IMR-90 (cell line): ENCODE measurements around the gene RAPGEF5. TPM values are rescaled to one million over a fixed set of nuclear protein-coding genes. Genes with fewer than 3 reads are reported as not detected.

Source experiments
- ATAC-seq: fragments of 200-7000 bp; cut with Tn5 transposase; 2 replicates; pipeline ENCODE4 v1.9.1; 2020; ENCODE audit warnings: low read depth, mild to moderate bottlenecking, moderate library complexity
- BruUV-seq: library from RNA; stranded (reverse); fragments of 400-500 nt; replicated peaks from 2 replicates; lab custom pipeline; 2021; lab: Mats Ljungman, UMichigan
- CTCF ChIA-PET: fragments of 300-600 bp; formaldehyde crosslinking; extraction: SDS; loops from one replicate; lab custom pipeline; 2021; ENCODE audit warnings: antibody characterized with exemption; lab: Yijun Ruan, JAX
- POLR2A ChIA-PET: fragments of 300-600 bp; sonication (Branson Sonifier 250); formaldehyde crosslinking; loops from one replicate; lab custom pipeline; 2022; ENCODE audit warnings: antibody characterized with exemption; ENCODE audit not compliant: unreplicated experiment; lab: Charles Lee
- DNase-seq: peaks from one replicate; pipeline ENCODE4 v3.0.0; 2013
- H2AFZ ChIP-seq: replicated peaks from 2 replicates; pipeline ENCODE3; 2013; ENCODE audit warnings: low read length, mild to moderate bottlenecking; ENCODE audit not compliant: poor library complexity
- H2AK5ac ChIP-seq: 2 replicates; pipeline ENCODE4 v1.6.1; 2013; ENCODE audit warnings: low read depth, low read length, inconsistent platforms
- H2AK9ac ChIP-seq: replicated peaks from 2 replicates; pipeline ENCODE3; 2013; ENCODE audit warnings: mild to moderate bottlenecking, low read depth, low read length, moderate library complexity; ENCODE audit not compliant: poor library complexity
- H2BK120ac ChIP-seq: 2 replicates; pipeline ENCODE4 v1.6.1; 2013; ENCODE audit warnings: low read depth, low read length, inconsistent platforms
- H2BK15ac ChIP-seq: 3 replicates; pipeline ENCODE4 v1.6.1; 2013; ENCODE audit warnings: low read depth, low read length, inconsistent platforms
- H2BK20ac ChIP-seq: 2 replicates; pipeline ENCODE4 v1.6.1; 2013; ENCODE audit warnings: low read depth, mild to moderate bottlenecking, inconsistent platforms, low read length, moderate library complexity
- H2BK5ac ChIP-seq: 2 replicates; pipeline ENCODE4 v1.6.1; 2013; ENCODE audit warnings: mild to moderate bottlenecking, low read depth, low read length, inconsistent platforms; ENCODE audit not compliant: poor library complexity, severe bottlenecking
- H3K14ac ChIP-seq: replicated peaks from 2 replicates; pipeline ENCODE4 v1.6.1; 2013; ENCODE audit warnings: low read depth, low read length, inconsistent platforms
- H3K18ac ChIP-seq: 2 replicates; pipeline ENCODE4 v1.6.1; 2013; ENCODE audit warnings: low read depth, low read length, control low read depth
- H3K23ac ChIP-seq: 2 replicates; pipeline ENCODE4 v1.6.1; 2013; ENCODE audit warnings: low read depth, low read length, inconsistent platforms
- H3K27ac ChIP-seq: 2 replicates; pipeline ENCODE4 v1.5.1; 2013; ENCODE audit warnings: mild to moderate bottlenecking, control low read depth, low read length; ENCODE audit not compliant: insufficient read depth
- H3K27me3 ChIP-seq: 2 replicates; pipeline ENCODE4 v1.6.1; 2013; ENCODE audit warnings: low read length; ENCODE audit not compliant: control insufficient read depth, insufficient read depth
- H3K36me3 ChIP-seq: 2 replicates; pipeline ENCODE4 v1.6.1; 2013; ENCODE audit warnings: low read length, mixed read lengths; ENCODE audit not compliant: control insufficient read depth, insufficient read depth
- H3K4ac ChIP-seq: 2 replicates; pipeline ENCODE4 v1.6.1; 2013; ENCODE audit warnings: low read depth, low read length, inconsistent platforms
- H3K4me1 ChIP-seq: 2 replicates; pipeline ENCODE4 v1.6.1; 2013; ENCODE audit warnings: low read length, mixed read lengths; ENCODE audit not compliant: control insufficient read depth, insufficient read depth
- H3K4me2 ChIP-seq: 2 replicates; pipeline ENCODE4 v1.6.1; 2013; ENCODE audit warnings: low read depth, mild to moderate bottlenecking, control low read depth, low read length, moderate library complexity
- H3K4me3 ChIP-seq: 2 replicates; pipeline ENCODE4 v1.5.1; 2013; ENCODE audit warnings: low read depth, mild to moderate bottlenecking, control low read depth, low read length, moderate library complexity; ENCODE audit not compliant: insufficient read depth
- H3K56ac ChIP-seq: 2 replicates; pipeline ENCODE4 v1.6.1; 2013; ENCODE audit warnings: low read length, inconsistent platforms; ENCODE audit not compliant: insufficient read depth; ENCODE audit errors: extremely low read depth
- H3K79me1 ChIP-seq, 2 experiments: 2 replicates each; pipeline ENCODE4 v1.6.1; 2013; ENCODE audit warnings: low read length in 2 of 2, inconsistent platforms in 1 of 2, low read depth in 1 of 2
- H3K9ac ChIP-seq: 2 replicates; pipeline ENCODE4 v1.6.1; 2013; ENCODE audit warnings: low read depth, low read length, control low read depth
- H3K9me1 ChIP-seq: 2 replicates; pipeline ENCODE4 v1.6.1; 2013; ENCODE audit warnings: low read length, inconsistent platforms; ENCODE audit not compliant: insufficient read depth
- H3K9me3 ChIP-seq: 2 replicates; pipeline ENCODE4 v1.6.1; 2013; ENCODE audit warnings: low read length; ENCODE audit not compliant: control insufficient read depth, insufficient read depth
- H4K20me1 ChIP-seq: 2 replicates; pipeline ENCODE4 v1.6.1; 2013; ENCODE audit warnings: low read length, inconsistent platforms; ENCODE audit not compliant: insufficient read depth
- H4K5ac ChIP-seq: 2 replicates; pipeline ENCODE4 v1.6.1; 2013; ENCODE audit warnings: mild to moderate bottlenecking, low read depth, low read length, control low read depth
- H4K8ac ChIP-seq, 2 experiments: 2 replicates each; pipeline ENCODE4 v1.6.1; 2013; ENCODE audit warnings: low read depth in 2 of 2, low read length in 2 of 2, control low read depth in 1 of 2, inconsistent platforms in 1 of 2
- H4K91ac ChIP-seq: 2 replicates; pipeline ENCODE4 v1.6.1; 2013; ENCODE audit warnings: low read depth, low read length, inconsistent platforms; ENCODE audit not compliant: insufficient read depth
- CEBPB ChIP-seq: IDR thresholded peaks from 2 replicates; pipeline ENCODE4 v1.6.1; 2012; ENCODE audit warnings: low read depth, low read length, improper control_type of control experiment
- MXI1 ChIP-seq: IDR thresholded peaks from 2 replicates; pipeline ENCODE4 v1.6.1; 2012; ENCODE audit warnings: low read depth, mild to moderate bottlenecking, low read length, moderate library complexity, borderline replicate concordance
- NFE2L2 ChIP-seq: fragments of 150-350 bp; IDR thresholded peaks from 2 replicates; pipeline ENCODE4 v1.6.1; 2016; ENCODE audit warnings: low read depth, mild to moderate bottlenecking, low read length
- WGBS, 2 experiments: methylation state at CpG; one replicate each; pipeline versions ENCODE4 v1.1.5 to v1.1.7; 2013; ENCODE audit warnings: missing lambda C conversion rate in 2 of 2; ENCODE audit not compliant: insufficient read length in 1 of 2; ENCODE audit errors: extremely low coverage in 2 of 2; 5-methylcytosine and 5-hydroxymethylcytosine counted together
- dilution Hi-C: fragments of 300-500 bp; cut with HindIII; formaldehyde crosslinking; loops from one replicate; pipeline ENCODE4 v1.14.3; 2018; ENCODE audit warnings: low sequenced_read_pairs; ENCODE audit not compliant: unreplicated experiment
- in situ Hi-C: fragments of 300-500 bp; cut with MboI; formaldehyde crosslinking; loops from 3 replicates; pipeline ENCODE4 v1.14.3; 2019; ENCODE audit warnings: low sequenced_read_pairs, inconsistent platforms, mixed read lengths
- intact Hi-C: fragments of 100-400 bp; cut with micrococcal nuclease; formaldehyde crosslinking; loops from 2 replicates; pipeline ENCODE4 v1.10.0; 2022
- polyA plus RNA-seq, 3 experiments: library from polyadenylated mRNA; depleted of rRNA; stranded (reverse); fragments of >200 nt; gene quantifications; 2 replicates each; pipeline ENCODE4 v1.2.3, GENCODE V29; 2012; ENCODE audit warnings: low replicate concordance in 1 of 3
- total RNA-seq: library from RNA; depleted of rRNA; stranded (reverse); fragments of >200 nt; gene quantifications from 2 replicates; pipeline ENCODE4 v1.2.3, GENCODE V29; 2012
- TF ChIP-seq, protein P1 (sequence below): fragments of 150-350 bp; IDR thresholded peaks from 2 replicates; pipeline ENCODE4 v1.6.1; 2017; ENCODE audit warnings: mild to moderate bottlenecking, antibody characterized with exemption, low read length, low read depth
- TF ChIP-seq, protein P2 (sequence below): fragments of 150-350 bp; IDR thresholded peaks from 2 replicates; pipeline ENCODE4 v1.6.1; 2016; ENCODE audit warnings: low read depth, mild to moderate bottlenecking, low read length, moderate library complexity, borderline replicate concordance

The RAPGEF5 gene
- total and polyA plus RNA-seq, 2 of the 4 experiments (the other 2 are of a cell fraction) = 0.05 to 0.18 TPM

DNA sequence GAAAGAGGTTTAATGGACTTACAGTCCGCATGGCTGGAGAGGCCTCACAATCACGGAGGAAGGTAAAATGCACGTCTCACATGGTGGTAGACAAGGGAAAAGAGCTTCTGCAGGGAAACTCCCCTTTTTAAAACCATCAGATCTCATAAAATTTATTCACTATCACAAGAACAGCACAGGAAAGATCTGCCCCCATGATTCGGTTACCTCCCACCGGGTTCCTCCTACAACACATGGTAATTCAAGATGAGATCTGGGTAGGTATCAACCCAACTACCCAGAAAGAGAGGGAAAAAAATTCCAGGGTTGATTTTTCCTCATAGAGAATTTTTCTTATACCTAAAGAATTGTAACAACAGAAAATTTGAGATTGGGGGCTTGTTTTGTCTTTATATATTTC, 13.9 kb downstream of the RAPGEF5 start:
- Histone ChIP-seq H4K91ac (no peak overlapping the region), H3K79me1 (no peaks in the 10 kb centered on the region), H3K27ac (no peak overlapping the region), H3K4ac (no peak overlapping the region), H2BK20ac (no peak overlapping the region), H2BK15ac (no peak overlapping the region), H3K9ac (no peak overlapping the region), H3K27me3 (peaks cover 3% of the 10 kb centered on the region; the same call in 1 of the 2 replicates), H3K4me3 (no peak overlapping the region), H3K9me1 (no peaks in the 10 kb centered on the region), H3K36me3 (no peaks in the 10 kb centered on the region), H4K8ac (no peak overlapping the region), H4K5ac (no peak overlapping the region), H3K4me1 (no peaks in the 10 kb centered on the region), H3K14ac (no peak overlapping the region), H3K18ac (no peak overlapping the region), H3K4me2 (no peak overlapping the region), H2AK5ac (no peak overlapping the region), H3K23ac (no peak overlapping the region), H2AK9ac (no peak overlapping the region), H3K56ac (no peak overlapping the region), H2AFZ (no peak overlapping the region), H2BK120ac (no peak overlapping the region), H2BK5ac (no peak overlapping the region), H3K9me3 (no peaks in the 10 kb centered on the region), H4K20me1 (no peaks in the 10 kb centered on the region)
- intact Hi-C loops (no loop called here), in situ Hi-C loops (no loop called here), dilution Hi-C loops (no loop called here)
- no TSS peak for BruUV-seq
- ChIA-PET CTCF (no interaction called here), POLR2A (no interaction called here)
- ATAC-seq = no peak
- DNase-seq = no peak
- WGBS, 2 experiments = no CpG with 5 or more reads among the region's 5 CpGs
- TF ChIP-seq, protein P1, sequence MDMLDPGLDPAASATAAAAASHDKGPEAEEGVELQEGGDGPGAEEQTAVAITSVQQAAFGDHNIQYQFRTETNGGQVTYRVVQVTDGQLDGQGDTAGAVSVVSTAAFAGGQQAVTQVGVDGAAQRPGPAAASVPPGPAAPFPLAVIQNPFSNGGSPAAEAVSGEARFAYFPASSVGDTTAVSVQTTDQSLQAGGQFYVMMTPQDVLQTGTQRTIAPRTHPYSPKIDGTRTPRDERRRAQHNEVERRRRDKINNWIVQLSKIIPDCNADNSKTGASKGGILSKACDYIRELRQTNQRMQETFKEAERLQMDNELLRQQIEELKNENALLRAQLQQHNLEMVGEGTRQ = no peak
- TF ChIP-seq NFE2L2 = no peak
- TF ChIP-seq CEBPB = no peak
- TF ChIP-seq MXI1 = no peak
- TF ChIP-seq, protein P2, sequence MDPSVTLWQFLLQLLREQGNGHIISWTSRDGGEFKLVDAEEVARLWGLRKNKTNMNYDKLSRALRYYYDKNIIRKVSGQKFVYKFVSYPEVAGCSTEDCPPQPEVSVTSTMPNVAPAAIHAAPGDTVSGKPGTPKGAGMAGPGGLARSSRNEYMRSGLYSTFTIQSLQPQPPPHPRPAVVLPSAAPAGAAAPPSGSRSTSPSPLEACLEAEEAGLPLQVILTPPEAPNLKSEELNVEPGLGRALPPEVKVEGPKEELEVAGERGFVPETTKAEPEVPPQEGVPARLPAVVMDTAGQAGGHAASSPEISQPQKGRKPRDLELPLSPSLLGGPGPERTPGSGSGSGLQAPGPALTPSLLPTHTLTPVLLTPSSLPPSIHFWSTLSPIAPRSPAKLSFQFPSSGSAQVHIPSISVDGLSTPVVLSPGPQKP = no peak
